ENCODE measurements around the gene OGFRL1.

GRCh38 chr6:71259888-71260604, 28.6 kb upstream of the OGFRL1 start:
- no peak for TF ChIP-seq CTCF (IDR thresholded peaks at IDR 0.05; ENCODE audit: low read length)
- TF ChIP-seq EZH2 (IDR thresholded peaks at IDR 0.05; ENCODE audit: borderline replicate concordance, low read length) = no peak
